Head of caudate nucleus (tissue), 42 donors: ENCODE measurements around the gene FOXK1.
"Not testable (repeated sequence)": the region's sequence is repeated elsewhere in the genome, so short reads cannot be mapped to it uniquely, and the experiment has no call there.

Experiments used
- DNase-seq, 42 donors: peaks; one replicate each; pipeline versions ENCODE4 v3.0.0 to v3.0.0-alpha.2; 2020 to 2021; ENCODE audit warnings: mixed read lengths in 7 of 42
- intact Hi-C: fragments of 100-400 bp; cut with DNase I; formaldehyde crosslinking; loops from one replicate; pipeline ENCODE4 v1.15.0; 2022

Gene FOXK1

DNA sequence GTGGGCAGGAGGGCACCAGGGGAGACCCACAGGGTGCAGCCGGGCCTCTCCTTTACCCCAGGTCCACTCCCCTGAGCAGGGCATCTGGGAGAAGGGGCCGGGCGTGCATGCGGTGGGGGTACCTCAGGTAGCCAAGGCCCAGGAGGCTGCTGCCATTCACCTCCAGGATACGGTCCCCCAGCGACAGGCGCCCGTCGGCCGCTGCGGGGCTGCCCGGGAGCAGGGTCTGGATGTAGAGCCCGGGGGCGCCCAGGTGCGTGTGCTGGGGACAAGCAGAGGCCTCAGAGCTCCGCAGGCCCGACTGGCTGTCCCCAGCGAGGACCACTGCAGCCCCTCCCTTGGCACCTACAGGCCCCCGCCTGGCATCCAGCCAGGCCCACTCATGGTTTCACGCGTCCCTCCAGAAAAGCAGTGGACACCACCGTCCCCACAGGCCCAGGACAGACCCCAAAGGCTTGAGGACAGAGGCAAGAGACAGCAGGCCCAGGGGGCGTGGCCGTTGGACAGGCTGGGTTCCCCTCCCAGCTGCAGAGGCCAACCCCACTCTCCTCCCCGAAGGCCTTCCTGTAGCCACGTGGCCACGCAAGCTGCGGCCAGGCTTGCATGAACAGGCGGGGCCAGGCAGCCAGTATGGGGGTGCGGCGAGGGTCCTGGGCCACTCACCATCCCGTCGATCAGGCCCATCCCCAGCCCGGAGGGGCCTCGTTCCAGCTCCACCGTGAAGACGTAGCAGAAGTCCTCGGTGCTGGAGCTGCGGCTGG, 117.6 kb downstream of the FOXK1 start:
- intact Hi-C loops: loop anchor here (5.0 kb wide), 2 partner anchors 83 to 288 kb away; partner anchors contain the start of gene RADIL
- no peak for DNase-seq

DNA sequence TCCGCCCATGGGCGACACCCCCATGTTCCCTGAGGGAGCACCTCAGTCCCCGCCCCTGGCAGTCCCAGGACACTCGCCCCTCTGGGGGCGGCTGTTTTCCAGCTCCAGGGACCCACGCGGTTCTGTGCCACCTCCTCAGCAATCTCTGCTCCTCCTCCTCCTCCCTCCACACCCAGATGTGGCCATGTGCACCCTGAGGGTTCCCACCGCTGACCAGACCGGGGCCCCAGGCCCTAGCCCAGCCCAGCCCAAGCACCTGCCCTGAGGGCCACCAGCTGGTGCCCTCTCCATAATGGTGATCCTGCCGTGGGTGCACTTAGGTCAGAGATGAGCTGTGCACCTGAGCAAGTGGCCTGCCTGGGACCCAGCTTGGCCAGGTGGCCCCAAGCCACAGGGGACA, 118.4 kb downstream of the FOXK1 start:
- intact Hi-C loops: no loop called here
- DNase-seq: no peak

DNA sequence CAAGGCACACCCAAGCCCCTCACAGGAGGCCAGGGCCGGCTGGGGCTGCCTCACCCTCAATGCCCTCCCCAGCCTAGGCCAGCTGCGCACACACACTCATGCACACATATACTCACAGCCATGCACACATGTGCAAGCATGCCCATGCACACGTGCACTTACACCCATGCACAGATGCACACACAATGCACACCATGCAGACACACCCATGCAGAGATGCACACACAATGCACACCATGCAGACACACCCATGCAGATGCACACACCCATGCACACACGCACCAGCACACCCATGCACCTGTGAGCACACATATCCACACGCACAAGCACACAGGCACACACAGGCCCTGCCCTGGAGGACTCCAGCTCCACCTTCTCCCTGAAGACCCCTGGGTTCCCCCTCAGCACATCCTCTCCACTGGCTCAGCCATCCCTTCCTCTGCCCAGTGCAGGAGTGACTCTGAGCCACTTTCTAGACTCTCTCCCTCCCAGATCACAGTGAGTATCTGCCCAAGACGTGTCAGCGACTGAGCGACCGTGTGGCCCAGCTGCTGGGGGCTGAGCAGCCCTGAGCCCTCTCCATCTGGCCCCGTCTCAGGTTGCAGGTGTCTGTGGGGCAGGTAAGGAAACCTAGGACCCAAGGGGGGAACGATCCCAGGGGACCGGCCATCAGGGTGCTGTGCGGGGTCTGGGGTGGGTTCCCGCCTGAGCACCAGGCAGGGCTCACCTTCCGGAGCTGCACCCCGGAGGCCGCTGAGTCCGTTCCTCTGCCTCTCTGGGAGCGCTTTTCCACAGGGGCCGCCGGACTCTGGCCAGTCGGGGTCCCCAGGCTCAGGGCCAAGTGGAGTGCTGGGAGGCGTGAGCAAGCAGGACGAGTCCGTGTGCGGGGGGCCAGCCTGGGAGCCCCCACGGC, 119.1 kb downstream of the FOXK1 start:
- DNase-seq: no peak
- intact Hi-C loops: no loop called here

GRCh38 chr7:4801839-4802231, 119.7 kb downstream of the FOXK1 start:
- no peak for DNase-seq
- intact Hi-C loops: no loop called here

GRCh38 chr7:4802577-4802976, 120.5 kb downstream of the FOXK1 start:
- intact Hi-C loops: not testable (repeated sequence)

GRCh38 chr7:4803397-4804241, 121.5 kb downstream of the FOXK1 start:
- intact Hi-C loops: no loop called here
- DNase-seq: no peak

More at GRCh38 chr7:4802577-4802976, 120.5 kb downstream of the FOXK1 start:
- DNase-seq: not testable (repeated sequence)

DNA sequence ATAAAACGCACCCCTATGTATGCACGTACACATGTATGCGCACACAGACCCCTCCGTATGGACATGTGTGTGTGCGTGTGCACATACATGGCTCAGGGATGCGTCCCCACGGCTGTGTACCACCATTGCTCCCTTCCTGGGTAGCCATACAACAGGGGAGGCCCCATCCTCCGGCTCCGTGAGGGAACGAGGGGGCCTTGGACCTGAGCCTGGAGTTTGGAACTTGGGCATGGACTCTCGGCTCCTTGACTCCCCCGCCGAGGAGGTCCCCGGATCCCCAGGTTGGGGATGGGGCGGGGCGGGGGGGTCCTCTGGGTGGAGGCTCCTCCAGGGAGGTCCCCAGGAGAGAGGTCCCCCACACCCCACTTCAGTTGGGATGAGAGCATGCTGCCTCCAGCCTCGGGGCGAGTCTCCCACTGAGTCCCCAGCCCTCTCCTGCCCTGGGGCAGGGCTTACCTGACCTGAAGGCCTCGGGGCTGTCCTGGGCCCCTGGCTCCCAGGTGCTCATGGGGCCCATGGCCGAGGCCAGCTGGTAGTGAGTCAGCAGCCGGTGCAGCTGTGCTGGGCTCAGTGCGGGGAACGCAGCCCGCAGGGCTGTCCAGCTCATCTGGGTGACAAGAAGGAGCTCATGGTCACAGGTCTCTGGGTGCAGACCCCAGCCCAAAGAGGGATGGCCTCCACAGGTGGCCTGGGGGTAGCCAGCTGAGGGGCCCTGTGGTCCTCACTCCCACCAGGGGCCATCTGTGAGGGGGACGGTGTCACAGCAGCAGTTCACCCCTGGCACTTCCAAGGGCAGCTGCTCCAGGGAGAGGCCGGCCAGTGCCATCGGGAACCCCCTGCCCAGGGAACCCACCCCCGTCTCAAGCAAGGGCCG, 123.3 kb downstream of the FOXK1 start:
- DNase-seq: no peak
- intact Hi-C loops: no loop called here

- DNase-seq: no peak
- intact Hi-C loops: no loop called here
Observed at GRCh38 chr7:4805984-4806300, 123.8 kb downstream of the FOXK1 start.

DNA sequence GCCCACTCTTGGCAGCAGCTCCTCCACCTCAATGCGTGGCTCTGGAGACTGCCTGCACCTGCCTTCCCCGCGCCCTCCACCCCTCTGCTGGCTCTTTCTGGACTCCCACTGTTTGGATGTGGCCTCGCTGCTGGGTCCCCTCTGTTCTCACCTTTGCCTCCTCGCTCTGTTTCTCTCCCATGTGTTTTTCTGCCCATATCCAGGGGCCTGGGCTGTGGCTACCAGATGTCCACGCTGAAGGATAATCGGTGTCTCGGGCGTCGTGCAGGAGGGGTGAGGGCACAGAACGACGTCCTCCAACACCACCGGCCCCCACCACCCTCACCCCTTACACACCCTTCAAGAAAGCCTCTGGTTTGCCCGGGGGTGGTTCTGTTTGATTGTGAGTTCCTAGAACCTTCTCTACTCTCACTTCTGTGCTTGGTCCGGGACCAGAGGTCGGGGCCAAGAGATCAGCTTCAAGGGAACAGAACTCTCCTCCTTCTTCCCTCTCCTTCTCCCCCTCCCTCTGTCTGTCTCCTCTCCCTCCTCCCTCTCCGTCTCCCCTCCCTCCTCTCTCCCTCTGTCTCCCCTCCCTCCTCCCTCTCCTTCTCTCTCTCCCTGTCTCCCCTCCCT, 125.0 kb downstream of the FOXK1 start:
- no peak for DNase-seq
- intact Hi-C loops: no loop called here

- no peak for DNase-seq
- intact Hi-C loops: no loop called here
Observed at GRCh38 chr7:4807598-4808016, 125.5 kb downstream of the FOXK1 start.

GRCh38 chr7:4808026-4808425, 125.9 kb downstream of the FOXK1 start:
- intact Hi-C loops: no loop called here
- DNase-seq: no peak

DNA sequence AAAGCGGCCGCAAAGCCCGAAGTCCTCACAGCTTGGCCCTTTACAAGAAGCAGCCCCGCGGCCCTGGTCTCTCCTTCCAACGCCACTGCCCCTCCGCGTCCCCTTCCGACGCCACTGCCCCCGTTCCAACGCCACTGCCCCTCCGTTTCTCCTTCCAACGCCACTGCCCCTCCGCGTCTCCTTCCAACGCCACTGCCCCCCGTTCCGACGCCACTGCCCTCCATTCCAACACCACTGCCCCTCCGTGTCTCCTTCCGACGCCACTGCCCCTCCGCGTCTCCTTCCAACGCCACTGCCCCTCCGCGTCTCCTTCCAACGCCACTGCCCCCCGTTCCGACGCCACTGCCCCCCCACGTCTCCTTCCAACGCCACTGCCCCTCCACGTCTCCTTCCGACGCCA, 126.5 kb downstream of the FOXK1 start:
- no peak for DNase-seq
- intact Hi-C loops: no loop called here

- intact Hi-C loops: no loop called here
- peak in 21 of 42 donors; percentile 19 to 69 (median 40) for DNase-seq
Observed at GRCh38 chr7:4809091-4809591, 127.0 kb downstream of the FOXK1 start.

DNA sequence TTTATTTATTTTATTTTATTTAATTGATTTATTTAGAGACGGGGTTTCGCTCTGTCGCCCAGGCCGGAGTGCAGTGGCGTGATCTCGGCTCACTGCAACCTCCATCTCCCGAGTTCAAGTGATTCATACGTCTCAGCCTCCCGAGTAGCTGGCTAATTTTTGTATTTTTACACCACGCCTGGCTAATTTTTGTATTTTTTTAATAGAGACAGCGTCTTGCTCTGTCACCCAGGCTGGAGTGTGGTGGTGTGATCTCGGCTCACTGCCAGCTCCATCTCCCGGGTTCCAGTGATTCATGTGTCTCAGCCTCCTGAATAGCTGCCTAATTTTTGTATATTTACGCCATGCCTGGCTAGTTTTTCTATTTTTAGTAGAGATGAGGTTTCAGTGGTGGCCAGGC, 127.6 kb downstream of the FOXK1 start:
- peak in 17 of 42 donors; percentile 31 to 74 (median 46) for DNase-seq
- intact Hi-C loops: no loop called here

DNA sequence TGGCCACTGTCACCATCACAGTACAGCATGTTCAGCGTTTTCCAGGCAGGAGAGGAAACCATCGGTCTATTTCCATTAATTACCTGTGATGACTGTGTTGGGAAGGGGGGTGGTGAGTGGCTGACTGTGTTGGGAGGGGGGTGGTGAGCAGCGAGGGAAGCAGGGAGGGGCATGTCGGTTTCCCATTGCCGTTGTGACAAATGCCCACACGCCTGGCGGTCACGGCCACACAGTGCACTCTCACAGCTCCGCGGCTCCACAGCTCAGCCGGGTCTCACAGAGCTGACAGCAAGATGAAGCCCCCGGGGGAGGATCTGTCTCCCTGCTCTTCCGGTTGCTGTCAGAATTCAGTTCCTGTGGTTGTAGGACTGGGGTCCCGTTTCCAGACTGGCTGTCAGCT, 132.3 kb downstream of the FOXK1 start:
- intact Hi-C loops: no loop called here
- DNase-seq: no peak

DNA sequence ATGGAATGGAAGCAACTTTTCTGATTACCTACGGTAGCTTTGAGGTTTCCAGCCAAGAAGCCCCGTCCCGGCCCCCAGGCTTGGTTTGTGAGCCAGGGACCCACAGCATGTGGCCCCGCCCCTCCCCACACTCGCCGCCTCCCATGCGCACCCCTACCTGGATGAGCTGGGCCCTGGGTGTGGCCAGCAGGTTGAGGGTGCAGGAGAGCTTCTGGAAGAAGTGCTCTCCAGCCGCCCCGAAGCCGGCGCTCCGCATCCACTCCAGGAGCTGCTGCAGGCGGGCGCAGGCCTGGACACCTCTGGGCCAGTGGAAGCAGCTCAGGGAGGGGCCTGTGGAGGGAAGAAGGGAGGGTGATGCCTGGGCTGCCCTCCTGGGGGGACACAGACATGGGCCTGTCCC, 133.0 kb downstream of the FOXK1 start:
- intact Hi-C loops: no loop called here
- DNase-seq: no peak

DNA sequence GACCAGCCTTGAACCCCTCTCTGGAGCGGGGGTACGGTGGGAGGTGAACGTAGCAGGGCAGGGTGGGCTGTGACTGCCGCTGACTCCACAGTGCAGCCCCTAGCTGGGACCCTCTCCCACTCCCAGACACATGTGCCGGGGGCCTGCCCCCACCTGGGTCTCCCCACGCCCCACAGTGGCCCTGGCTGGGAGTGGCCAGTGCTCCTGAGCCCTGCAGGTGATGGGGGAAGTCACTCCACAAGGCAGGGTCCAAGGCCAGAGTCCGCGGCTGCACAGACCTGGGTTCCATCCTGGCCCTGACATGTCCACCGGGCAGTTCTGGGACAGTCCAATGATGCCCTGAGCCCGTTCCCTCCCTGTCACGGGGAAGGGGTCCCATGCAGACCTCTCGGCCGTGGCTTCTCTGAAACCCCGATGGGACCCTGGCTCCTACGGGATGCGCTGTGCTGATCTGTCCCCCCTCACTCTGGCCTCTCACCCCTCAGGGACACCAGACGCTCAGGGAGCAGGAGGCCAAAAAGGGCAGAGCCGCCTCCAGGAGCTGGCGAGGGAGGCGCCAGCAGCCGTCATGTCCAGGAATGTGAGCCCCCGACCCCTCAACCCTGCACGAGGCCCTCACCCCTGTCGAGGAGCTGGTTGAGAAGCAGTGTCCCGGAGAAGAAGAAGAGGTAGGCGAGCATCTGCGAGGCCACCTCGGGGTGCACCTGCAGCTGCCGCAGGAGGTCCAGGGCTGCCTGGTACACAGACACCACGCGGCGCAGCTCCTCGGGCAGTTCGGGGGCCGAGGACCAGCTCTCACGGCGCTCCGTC, 133.7 kb downstream of the FOXK1 start:
- intact Hi-C loops: no loop called here
- DNase-seq: no peak
